ENCODE measurements around the gene PYM1. TPM values are rescaled to one million over a fixed set of nuclear protein-coding genes. Genes with fewer than 3 reads are reported as not detected.
A peak's percentile ranks its signal among the peaks of the same experiment; 100 is the strongest.

PYM1 gene
- total RNA-seq, 1 experiment from 2014 or later, result 58.9 TPM

DNA sequence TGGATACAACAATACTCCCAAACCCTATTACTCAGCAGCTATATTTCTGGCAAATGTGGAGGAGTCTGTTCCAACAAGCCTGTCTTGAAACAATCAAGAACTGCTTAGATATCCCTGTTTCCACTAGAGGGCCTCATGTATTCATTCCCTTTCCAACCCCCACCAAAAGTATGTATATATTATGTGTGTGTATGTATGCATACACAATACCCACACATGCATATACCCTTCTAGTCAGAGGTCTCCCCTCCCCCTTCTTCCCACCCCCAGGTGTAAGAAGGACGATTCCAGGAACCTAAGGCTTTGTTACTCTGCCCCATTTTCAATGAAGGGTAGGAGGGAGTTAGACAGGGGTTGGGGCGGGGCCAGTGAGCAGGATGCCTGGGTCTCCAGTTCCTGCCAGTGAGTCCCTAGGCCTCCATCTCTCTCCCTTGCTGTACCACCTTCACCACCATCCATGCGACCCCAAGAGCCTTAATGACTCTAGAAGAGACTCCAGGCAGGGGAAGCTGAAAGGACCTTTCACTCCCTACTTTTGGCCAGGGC, 3.1 kb upstream of the PYM1 start, which contains the start of gene DGKA:
TSS of gene DGKA (plus strand) at position 392 of the 546 bp plus-strand sequence. CDS start 5,342 bp downstream, outside the sequence.
- peak within 1 kb of the TSS; percentile 41 to 89 (median 89); a peak in 6 of 7 replicates for H3K27ac Mint-ChIP-seq
- Histone ChIP-seq H2AK5ac (ENCODE audit: insufficient read length, low read length) (no peak within 1 kb of the TSS), H3K4me2 (ENCODE audit: insufficient read depth, insufficient read length, low read length) (peak within 1 kb of the TSS; percentile 88), H3K4ac (ENCODE audit: low read depth, low read length) (no peak within 1 kb of the TSS), H2BK12ac (ENCODE audit: insufficient read length, low read depth, low read length) (no peak within 1 kb of the TSS), H3T11ph (ENCODE audit: low read length) (no peak within 1 kb of the TSS), H3K18ac (ENCODE audit: insufficient read length, low read depth, low read length) (no peak within 1 kb of the TSS), H4K20me1 (ENCODE audit: control insufficient read depth, insufficient read depth, insufficient read length) (no peaks in the 10 kb centered on the region), H2BK120ac (ENCODE audit: low read depth, low read length, poor library complexity, severe bottlenecking) (no peak within 1 kb of the TSS), H4K91ac (ENCODE audit: insufficient read length, low read depth, low read length) (no peak within 1 kb of the TSS), H3K9me3 (ENCODE audit: control insufficient read depth, low read depth, low read length) (no peaks in the 10 kb centered on the region), H3K27ac (ENCODE audit: insufficient read length, low read depth, low read length) (no peak within 1 kb of the TSS), H3K23ac (ENCODE audit: insufficient read length, low read depth, low read length) (no peak within 1 kb of the TSS), H3K4me1 (ENCODE audit: insufficient read depth, low read length) (peaks cover 6% of the 10 kb centered on the region; the same call in 1 of the 2 replicates), H4K5ac (ENCODE audit: insufficient read length, low read depth, low read length) (no peak within 1 kb of the TSS), H4K8ac (replicated peaks; ENCODE audit: insufficient read length, low read depth, low read length) (no peak within 1 kb of the TSS), H2BK5ac (ENCODE audit: insufficient read length, low read length) (no peak within 1 kb of the TSS), H3K27me3 (ENCODE audit: insufficient read depth, low read length) (peaks cover 4% of the 10 kb centered on the region; the same call in 1 of the 2 replicates), H3K79me2 (ENCODE audit: insufficient read depth, low read length) (peaks cover 6% of the 10 kb centered on the region; the same call in 1 of the 2 replicates), H3K9ac (ENCODE audit: extremely low read depth, insufficient read length, low read length) (peak within 1 kb of the TSS; percentile 57), H2BK20ac (ENCODE audit: low read depth, low read length, poor library complexity, severe bottlenecking) (no peak within 1 kb of the TSS), H3K79me1 (ENCODE audit: insufficient read depth, low read depth, low read length, poor library complexity, severe bottlenecking) (no peaks in the 10 kb centered on the region), H3K56ac (ENCODE audit: insufficient read length, low read depth, low read length) (no peak within 1 kb of the TSS), H2AFZ (ENCODE audit: low read length) (no peak within 1 kb of the TSS), H2BK15ac (ENCODE audit: low read depth, low read length) (no peak within 1 kb of the TSS), H3K23me2 (ENCODE audit: insufficient read length, low read depth, low read length, poor library complexity, severe bottlenecking) (peaks cover 21% of the 10 kb centered on the region), H3K14ac (ENCODE audit: insufficient read depth, low read length) (no peak within 1 kb of the TSS)
- peaks cover 32% of the 10 kb centered on the region for H3K27me3 Mint-ChIP-seq (ENCODE audit: low read depth)
- DNase-seq, result peak; percentile 69
- peaks cover 32 to 37% of the 10 kb centered on the region in 2 experiments for H3K4me1 Mint-ChIP-seq
- H3K4me3 Mint-ChIP-seq, result peak within 1 kb of the TSS; percentile 82
- no peaks in the 10 kb centered on the region; a peak in 1 of 5 replicates for H3K9me3 Mint-ChIP-seq
- peaks cover 0 to 3% (median under 1%) of the 10 kb centered on the region in 3 experiments; a peak in 2 of 7 replicates for H3K36me3 Mint-ChIP-seq (ENCODE audit: insufficient read depth in 1 of 3, low read depth in 3 of 3)
- WGBS (ENCODE audit: extremely low coverage, insufficient read length, low lambda C conversion rate), result no CpG with 5 or more reads among the region's 3 CpGs
- TF ChIP-seq, protein P1, sequence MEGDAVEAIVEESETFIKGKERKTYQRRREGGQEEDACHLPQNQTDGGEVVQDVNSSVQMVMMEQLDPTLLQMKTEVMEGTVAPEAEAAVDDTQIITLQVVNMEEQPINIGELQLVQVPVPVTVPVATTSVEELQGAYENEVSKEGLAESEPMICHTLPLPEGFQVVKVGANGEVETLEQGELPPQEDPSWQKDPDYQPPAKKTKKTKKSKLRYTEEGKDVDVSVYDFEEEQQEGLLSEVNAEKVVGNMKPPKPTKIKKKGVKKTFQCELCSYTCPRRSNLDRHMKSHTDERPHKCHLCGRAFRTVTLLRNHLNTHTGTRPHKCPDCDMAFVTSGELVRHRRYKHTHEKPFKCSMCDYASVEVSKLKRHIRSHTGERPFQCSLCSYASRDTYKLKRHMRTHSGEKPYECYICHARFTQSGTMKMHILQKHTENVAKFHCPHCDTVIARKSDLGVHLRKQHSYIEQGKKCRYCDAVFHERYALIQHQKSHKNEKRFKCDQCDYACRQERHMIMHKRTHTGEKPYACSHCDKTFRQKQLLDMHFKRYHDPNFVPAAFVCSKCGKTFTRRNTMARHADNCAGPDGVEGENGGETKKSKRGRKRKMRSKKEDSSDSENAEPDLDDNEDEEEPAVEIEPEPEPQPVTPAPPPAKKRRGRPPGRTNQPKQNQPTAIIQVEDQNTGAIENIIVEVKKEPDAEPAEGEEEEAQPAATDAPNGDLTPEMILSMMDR (conservative IDR thresholded peaks at IDR 0.05), result peak; percentile 73
